Hindlimb muscle (tissue), 1 donor: ENCODE measurements around the gene ENPEP. TPM values are rescaled to one million over a fixed set of nuclear protein-coding genes. Genes with fewer than 3 reads are reported as not detected.
"Not testable (repeated sequence)": the region's sequence is repeated elsewhere in the genome, so short reads cannot be mapped to it uniquely, and the experiment has no call there.

Experiments used
- DNase-seq: peaks from one replicate; pipeline ENCODE4 v3.0.0-alpha.2; 2013
- polyA plus RNA-seq: library from polyadenylated mRNA; unstranded; fragments of 120-200 nt; gene quantifications from one replicate; pipeline ENCODE4 v1.2.1, GENCODE V29; 2013; ENCODE audit not compliant: insufficient read length

Gene ENPEP, protein sequence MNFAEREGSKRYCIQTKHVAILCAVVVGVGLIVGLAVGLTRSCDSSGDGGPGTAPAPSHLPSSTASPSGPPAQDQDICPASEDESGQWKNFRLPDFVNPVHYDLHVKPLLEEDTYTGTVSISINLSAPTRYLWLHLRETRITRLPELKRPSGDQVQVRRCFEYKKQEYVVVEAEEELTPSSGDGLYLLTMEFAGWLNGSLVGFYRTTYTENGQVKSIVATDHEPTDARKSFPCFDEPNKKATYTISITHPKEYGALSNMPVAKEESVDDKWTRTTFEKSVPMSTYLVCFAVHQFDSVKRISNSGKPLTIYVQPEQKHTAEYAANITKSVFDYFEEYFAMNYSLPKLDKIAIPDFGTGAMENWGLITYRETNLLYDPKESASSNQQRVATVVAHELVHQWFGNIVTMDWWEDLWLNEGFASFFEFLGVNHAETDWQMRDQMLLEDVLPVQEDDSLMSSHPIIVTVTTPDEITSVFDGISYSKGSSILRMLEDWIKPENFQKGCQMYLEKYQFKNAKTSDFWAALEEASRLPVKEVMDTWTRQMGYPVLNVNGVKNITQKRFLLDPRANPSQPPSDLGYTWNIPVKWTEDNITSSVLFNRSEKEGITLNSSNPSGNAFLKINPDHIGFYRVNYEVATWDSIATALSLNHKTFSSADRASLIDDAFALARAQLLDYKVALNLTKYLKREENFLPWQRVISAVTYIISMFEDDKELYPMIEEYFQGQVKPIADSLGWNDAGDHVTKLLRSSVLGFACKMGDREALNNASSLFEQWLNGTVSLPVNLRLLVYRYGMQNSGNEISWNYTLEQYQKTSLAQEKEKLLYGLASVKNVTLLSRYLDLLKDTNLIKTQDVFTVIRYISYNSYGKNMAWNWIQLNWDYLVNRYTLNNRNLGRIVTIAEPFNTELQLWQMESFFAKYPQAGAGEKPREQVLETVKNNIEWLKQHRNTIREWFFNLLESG
- polyA plus RNA-seq, result 18.1 TPM

DNA sequence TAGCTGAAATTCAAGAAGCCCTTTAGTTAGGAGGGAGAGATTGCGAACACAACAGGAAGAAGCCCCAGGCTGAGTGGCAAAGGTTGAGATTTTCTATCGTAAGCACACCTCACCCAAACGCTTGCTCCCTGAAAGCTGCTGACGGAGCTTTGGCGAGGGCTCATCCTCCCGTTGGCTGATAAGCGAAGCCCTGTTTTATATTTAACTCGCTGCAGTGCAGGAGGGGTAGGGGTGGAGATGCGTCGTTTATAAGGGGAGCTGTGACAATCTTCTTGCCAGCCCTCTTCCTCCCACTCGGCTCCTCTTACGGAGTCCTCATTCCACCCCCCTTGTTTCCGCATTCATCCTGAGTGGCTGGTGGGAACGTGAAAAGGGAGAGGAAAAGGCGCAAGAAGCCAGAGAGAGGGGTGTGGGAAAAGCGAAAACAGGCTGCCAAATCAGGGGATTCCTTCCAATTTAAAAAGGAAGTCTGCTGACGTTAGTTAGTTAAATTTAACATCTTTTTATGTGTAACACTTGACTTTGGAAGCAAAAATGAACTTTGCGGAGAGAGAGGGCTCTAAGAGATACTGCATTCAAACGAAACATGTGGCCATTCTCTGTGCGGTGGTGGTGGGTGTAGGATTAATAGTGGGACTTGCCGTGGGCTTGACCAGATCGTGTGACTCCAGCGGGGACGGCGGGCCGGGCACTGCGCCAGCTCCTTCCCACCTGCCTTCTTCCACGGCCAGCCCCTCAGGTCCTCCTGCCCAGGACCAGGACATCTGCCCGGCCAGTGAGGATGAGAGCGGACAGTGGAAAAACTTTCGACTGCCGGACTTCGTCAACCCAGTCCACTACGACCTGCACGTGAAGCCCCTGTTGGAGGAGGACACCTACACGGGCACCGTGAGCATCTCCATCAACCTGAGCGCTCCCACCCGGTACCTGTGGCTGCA is at the start of gene ENPEP:
ENPEP (plus strand) TSS at position 275 of the 938 bp plus-strand sequence; CDS start at position 535, 260 bp downstream.
- peak; percentile 73 for DNase-seq

- not testable (repeated sequence) for DNase-seq
Observed at GRCh38 chr4:110431805-110432204, 44.1 kb upstream of the ENPEP start.

DNA sequence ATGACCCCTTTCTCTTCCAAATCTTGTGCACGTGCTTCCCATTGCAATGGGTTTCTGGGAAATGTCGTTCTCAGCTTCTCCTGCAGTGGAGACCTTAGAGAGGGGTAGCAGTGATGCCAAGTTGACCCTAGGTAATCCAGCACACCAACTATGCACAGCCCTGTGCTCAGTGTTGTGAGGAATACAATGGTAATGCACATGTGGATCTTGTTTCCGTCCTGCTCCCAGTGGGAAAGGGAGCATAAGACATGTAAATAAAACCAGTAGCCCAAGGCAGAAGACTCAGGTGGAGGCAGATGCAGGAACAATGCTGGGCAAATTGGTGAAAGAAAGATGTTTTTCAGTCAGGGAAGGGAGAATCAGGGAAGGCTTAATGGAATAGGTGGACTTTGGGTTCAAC is 38.7 kb upstream of the ENPEP start:
- not testable (repeated sequence) for DNase-seq

- DNase-seq, result not testable (repeated sequence)
Observed at GRCh38 chr4:110439209-110439608, 36.7 kb upstream of the ENPEP start.

DNA sequence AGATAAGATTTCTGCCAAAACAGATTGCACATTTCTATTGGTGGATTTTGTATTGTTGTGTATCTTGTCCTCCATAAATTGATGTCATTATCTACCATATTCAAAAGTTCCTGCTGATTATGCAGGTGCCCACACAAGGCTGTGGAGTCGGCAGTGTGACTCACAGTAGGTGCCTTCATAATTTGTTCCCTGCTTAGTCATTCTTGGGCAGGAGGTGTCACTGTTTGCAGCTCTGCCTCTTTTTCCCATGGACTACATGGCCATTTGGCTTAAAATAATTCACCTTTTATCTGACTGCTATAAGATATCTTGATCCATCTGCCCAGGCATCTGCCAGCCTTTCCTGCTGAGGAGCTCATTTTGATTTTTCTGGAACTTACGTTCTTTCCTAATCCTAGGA is 33.6 kb upstream of the ENPEP start:
- no peak for DNase-seq

DNA sequence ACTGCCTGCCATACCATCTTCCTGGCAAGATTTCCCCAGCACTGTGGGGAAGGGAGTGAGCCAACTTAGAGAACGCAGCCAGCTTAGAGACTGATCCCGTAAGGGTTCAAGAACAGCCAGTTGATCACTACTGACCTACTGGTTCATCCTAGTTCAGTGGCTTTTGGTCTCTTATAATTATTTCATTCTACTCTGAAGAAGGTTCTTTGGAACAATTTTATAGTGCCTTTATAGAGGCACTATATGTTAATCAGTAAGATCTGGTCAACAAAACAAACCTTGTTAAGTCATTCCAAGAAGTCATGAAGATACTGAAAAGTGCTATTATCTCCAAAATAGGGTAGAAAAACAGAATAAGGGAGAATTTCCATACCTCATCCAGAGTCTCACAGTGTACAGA is 33.2 kb upstream of the ENPEP start:
- DNase-seq, result no peak

DNA sequence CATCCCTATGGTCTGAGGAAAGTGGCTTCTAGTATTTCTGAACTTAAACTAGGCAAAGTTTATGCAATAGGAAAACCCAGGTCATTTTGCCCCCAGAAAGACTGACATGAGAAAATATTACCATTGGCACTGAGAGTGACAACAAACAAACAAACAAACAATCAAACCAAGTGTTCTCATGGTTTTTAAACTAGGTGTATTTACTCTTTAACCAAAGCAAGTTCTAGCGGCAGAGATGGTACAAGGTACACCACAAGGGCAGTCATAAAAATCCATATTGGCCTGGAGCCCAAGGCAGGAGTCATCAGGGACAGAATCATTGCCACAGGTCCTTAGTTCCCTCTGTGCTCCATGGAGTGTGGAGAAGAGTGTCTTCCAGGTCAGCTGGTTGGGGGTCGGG is 26.0 kb upstream of the ENPEP start:
- no peak for DNase-seq

DNA sequence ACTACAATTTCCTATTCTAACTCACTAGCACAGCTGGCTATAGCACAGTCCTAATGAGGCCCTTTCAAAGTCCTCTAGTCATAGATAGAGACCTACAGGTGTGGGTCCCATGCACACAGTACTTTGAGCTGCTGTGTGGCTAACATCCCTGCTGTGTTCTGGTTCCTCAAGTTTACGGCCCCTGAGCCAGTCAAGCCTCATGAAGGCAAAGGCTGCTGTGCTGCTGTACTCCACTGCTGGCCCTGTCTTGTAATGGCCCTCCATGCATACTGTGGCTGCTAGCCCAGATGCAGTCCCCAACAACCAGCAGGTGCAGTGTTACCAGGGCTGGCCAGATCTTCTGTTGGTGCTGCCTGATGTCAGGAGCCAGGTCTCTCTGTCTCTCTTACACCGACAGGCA is 23.4 kb upstream of the ENPEP start:
- no peak for DNase-seq

GRCh38 chr4:110454441-110454840 is 21.5 kb upstream of the ENPEP start:
- DNase-seq, result no peak

GRCh38 chr4:110458494-110459266 is 17.3 kb upstream of the ENPEP start:
- no peak for DNase-seq

- no peak for DNase-seq
Observed at GRCh38 chr4:110460074-110460746, 15.7 kb upstream of the ENPEP start.

- DNase-seq, result no peak
Observed at GRCh38 chr4:110467400-110467799, 8.6 kb upstream of the ENPEP start.

DNA sequence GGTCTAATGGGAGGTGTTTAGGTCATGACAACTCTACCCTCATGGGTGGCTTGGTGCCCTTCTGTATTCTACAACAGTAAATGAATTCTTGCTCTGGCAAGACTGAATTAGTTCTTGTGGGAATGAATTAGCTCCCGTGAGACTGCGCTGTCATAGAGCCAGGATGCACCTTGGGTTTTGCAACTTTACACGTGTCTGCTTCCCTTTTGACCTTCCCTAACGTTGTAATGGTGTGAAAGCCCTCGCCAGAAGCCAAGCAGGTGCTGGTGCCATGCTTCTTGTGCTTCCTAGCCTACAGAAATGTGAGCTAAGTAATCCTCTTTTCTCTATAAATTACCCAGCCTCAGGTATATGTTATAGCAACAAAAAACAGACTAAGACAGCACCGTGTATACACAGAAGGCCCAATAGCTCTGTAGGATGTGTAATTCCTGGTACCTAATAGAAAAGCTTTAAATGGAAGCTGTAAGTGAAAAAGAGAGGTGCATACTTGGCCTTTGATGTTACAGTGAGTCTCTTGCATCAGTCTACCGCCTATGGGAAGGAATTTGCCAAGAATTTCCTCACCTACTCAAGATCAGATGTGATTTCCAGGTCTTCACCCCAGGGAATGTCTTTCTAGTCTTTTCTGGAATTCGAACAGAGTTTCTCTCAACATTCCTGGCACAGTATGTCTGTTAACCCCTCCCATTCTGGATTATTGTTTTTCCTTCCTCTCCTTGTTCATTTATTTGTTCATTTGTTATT is 3.2 kb upstream of the ENPEP start:
- no peak for DNase-seq

DNA sequence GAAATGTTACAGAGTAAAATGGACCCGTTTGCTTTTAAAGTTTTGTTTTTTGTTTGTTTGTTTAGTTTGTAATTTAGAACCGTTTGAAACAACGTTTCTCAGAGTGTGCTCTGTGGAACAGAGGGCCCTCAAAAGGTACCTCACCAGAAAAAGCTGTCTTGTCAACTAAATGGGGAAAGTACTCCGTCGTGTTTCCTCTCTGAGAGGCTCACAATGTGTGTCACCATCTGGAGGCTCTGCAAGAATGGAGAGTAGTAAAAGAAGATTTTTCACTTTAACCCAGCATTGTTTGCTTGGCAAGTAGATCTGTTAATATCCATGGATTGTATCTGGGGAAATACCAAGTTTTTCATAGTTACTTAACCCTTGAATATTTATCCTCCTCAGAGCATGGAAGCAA is 1.5 kb upstream of the ENPEP start:
- no peak for DNase-seq

- not testable (repeated sequence) for DNase-seq
Observed at GRCh38 chr4:110475080-110475479, 875 bp upstream of the ENPEP start.

DNA sequence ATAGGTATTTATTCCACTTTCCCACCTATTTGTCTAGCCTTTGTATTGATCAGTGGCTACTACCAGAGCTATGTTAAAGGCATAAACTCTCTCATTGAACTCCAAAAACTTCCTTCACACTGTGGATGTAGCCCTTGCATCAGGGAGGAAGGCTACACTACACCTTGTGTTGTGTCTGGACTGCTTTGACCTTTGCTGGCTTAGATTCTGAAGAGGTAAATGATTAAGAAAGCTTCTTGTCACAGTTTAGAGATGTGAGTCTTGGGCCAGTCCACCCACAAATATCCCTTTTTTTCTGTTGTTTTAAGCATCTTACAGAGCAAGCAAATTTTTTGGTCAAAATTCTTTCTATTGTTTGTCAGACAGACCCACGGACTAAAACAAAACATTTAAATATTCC is 1.9 kb downstream of the ENPEP start:
- no peak for DNase-seq

DNA sequence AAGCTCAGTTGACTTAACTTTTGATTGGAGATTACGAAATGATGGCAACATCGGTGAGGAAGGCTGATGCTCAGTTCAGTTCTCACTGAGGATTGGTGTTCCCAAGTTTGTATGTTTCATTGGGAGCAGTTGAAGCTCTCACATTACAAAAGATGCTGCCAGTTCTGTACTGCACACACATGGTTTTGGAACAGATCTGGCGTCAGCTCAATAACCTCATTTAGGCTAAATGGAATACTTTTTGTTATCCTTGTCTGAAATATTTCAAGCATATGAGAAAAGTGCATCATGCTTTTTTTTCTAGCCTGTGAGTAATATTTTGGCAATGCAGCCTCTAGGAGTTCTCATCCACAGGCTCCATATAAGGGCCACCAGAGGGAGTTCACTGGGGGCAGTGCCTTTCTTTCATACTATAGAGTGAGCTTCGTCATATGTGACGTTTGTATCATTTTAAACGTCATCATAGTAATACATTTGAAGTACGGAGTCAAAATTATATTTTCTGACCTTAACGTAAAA is 4.1 kb downstream of the ENPEP start:
- DNase-seq, result peak; percentile 73

GRCh38 chr4:110480746-110481271 is 4.9 kb downstream of the ENPEP start:
- DNase-seq, result no peak

- DNase-seq, result no peak
Observed at GRCh38 chr4:110483516-110483915, 7.6 kb downstream of the ENPEP start.

DNA sequence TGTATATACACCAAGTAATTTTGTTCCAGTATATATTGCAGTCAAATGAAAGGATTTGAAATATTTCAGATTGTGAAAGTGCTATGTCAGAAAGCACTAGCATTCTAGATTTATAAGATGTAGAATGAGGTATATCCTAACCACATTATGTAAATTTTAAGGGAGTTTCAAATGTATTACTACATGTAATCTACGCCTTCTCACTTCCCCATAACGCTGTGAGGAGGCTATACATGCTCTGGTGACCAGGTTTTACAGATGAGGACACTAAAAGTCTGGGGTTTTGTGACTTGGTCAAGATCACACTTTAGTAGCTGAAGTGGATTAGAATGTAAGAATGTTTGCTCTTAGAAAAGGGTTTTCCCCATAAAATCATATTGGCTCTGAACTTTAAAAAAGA is 8.1 kb downstream of the ENPEP start:
- no peak for DNase-seq
